Measurements from ENCODE around the gene ATF2.

The ATF2 gene

GRCh38 chr2:175025946-175026345 is 142.1 kb downstream of the ATF2 start:
- DNase-seq (ENCODE audit: low spot score), result no peak

GRCh38 chr2:175025233-175025632 is 142.8 kb downstream of the ATF2 start:
- DNase-seq (ENCODE audit: low spot score), result no peak

- no peak for DNase-seq (ENCODE audit: low spot score)
Measured at GRCh38 chr2:175022923-175023322, 145.1 kb downstream of the ATF2 start.
